Stimulated activated naive CD8-positive, alpha-beta T cell treated with anti-CD3 and anti-CD28 coated beads, Interleukin-15, Interleukin-2, amounts not matched to agents 100 U/mL and 50 U/mL, for 24 hours (primary cell): ENCODE results near the gene CD247.

Experiments
- ATAC-seq: fragments of 150-1000 bp; cut with Tn5 transposase; one replicate; pipeline ENCODE4 v1.10.0; 2021
- DNase-seq: peaks from one replicate; pipeline ENCODE4 v3.0.0; 2021

Gene CD247

DNA sequence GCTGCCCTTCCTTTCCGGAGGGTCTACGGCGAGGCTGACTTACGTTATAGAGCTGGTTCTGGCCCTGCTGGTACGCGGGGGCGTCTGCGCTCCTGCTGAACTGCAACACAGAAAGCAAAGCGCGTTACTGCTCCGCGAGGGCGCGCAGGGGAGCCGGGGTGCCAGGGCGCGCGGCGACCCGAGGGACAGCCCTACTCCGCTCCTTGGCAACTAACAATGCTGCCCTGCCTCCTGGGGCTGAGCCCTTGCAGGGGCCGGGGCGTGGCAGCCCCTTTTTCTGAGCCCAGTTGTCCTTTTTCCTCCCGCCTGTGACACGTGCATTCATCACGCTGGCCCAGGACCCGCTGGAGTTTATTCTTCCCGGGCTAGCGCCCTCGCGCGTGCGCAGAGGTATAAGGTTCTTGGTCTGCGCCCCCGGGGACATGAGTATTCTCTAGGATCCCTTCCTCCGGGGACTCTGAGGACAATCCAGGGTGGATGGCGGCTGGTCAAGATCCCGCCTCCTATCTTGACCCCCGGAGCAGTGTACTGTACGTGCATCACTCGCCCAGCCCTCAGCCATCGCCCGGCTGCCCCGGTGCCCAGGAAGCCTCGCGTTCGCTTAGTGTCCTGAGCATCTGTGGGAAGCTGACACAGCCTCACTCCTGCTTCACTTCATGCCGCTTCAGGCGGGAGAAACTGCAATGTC is 78.9 kb downstream of the CD247 start:
- peak; percentile 30 for ATAC-seq
- DNase-seq = no peak

DNA sequence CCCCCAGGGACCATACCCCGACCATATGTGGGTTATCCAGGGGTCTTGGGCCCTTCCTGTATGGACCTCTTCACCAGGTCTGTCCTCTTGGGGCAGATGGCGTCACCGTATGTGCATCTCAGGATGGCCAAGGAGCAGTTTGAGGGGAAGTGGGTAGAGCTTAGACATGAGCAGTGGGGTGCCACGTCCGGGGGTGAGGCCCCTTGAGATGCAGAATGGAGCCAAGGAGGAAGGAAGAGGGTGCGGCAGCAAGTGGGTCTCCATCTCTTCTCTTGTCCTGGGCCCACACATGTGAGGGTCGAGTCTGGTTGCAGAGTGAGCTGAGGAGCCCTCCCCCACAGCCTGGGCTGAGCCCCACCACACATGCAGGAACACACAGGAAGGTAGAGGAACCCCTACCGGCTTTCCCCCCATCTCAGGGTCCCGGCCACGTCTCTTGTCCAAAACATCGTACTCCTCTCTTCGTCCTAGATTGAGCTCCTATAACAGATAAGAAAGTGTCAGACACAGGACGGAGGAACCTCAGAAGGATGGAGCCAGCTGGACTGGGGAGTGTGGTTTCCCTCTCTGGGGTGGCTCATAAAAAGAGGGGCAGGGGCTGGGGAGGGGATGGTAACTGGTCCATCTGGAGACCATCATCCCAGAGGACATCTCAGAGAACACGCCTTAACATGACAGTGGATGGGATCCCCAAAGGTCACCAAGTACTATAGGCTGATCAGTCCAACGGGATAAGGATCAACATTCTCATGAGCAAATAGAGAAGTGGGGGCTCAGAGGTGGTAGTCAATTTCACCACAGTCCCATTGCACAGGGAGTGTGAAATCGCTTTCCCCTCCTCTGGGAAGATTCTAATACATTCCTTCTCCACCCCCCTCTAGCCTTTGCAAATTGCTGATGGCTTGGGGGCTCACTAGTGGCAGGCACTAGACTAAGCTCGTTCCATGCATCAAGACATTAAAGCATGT is 79.9 kb downstream of the CD247 start:
- ATAC-seq (no peak), DNase-seq (no peak)

DNA sequence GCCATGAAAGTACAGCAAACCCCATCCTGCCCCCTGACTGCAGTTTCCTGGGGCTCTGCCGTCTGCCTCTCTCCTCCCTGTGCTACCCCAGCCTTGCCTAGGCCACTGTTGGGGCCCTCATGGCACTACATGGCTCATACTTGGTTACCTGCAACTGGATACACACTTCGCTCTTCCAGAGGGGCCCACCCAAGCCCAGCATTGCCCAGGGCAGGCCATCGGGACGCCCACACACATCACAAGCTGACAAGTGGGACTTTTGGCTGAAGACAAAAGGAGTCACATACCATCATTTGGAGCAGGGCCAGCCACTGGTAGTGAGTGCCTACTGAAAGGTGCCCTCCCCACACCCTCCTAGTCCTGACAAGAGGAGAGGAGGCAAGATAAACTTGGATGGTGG is 82.8 kb downstream of the CD247 start:
- DNase-seq = no peak

DNA sequence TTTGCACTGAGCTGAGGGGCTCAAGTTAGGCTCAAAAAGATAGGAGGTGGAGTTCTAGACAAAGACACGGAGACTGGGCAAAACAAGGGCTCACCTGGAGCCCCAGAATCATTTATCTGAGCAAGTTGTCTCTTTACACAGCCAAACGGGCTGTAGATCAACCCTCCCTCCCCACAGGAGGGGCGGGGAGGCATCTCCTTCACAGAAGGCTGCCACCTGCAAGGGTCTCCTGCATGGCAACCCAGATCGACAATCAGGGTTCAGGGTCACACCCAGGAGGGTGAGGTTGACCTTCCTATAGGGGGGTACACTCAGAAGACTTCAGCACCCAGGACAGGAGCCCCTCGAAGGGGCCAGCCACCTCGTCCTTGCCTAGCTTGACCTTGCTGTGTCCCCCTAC is 84.0 kb downstream of the CD247 start:
- no peak for ATAC-seq
- no peak for DNase-seq

More for the DNA sequence above, 82.8 kb downstream of the CD247 start:
- no peak for ATAC-seq

DNA sequence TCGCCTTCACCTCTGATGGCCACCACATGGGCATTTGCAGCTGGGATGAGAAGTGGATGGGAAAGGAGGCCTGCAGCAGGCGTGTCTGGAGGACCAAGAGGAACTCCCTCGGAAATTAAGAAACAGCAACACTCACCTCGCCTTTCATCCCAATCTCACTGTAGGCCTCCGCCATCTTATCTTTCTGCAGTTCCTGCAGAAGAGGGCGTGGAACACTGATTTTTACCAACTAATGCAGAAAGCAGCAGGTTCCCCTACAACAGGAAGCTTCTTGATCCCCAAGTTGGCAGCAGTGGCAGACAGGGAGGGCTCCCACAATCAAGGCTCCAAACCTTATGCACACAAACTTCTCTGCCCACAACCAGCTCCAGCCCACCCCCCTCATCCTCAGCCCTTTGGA is 84.4 kb downstream of the CD247 start:
- no peak for DNase-seq
- ATAC-seq = no peak

DNA sequence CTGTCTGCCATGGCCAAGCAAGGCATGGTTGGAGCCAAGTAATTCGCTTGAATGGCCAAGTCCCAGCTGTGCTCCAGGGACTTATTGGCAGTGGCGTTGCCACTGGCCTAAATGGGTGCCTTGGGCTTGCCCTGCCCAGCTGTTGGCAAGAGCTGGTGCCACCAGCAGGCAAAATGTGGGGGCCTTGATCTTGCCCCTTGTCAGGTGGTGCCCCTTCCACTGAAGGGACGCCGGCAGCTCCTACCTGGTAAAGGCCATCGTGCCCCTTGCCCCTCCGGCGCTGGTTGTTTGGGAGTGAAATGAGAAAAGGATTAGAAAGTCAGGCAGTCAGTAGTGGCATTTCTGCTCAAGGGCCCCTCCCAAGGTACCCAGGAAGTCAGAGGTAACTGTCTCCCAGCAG is 85.5 kb downstream of the CD247 start:
- ATAC-seq = no peak
- no peak for DNase-seq

DNA sequence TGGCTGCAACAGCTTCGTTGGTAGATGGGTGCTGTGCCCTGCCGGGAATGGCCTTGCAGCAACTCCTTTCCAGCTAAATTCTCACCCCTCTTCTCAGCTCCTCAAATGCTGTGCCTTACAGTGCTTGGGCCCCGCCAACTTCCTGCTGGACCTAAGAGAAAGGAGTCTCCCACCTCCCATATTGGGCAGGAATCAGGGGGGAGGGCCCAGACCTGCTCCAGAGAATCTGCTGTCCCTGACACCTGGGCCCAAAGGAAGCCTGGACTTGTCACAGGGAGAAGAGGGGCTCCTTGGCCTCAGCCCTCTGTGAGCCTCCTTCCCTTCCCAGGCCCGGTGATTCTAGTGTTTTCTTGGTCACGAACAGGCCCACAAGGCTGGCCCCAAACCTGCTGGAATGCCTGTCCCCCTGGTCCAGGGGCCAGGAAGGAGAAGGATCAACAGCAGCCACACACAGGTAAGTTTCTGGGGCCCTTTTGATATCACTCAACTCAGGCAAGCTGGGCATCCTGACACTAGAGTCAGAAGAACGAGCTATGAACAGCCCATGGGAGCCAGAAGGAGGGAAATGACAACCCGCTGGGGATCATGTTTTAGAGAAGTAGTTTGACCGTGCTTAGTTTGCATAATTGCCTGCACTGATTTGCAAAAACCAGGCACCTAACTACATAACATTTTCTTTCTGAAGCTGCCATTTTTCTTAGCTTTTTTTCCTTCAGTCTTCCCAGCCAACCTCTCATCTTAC is 86.2 kb downstream of the CD247 start:
- DNase-seq = no peak
- ATAC-seq = no peak

DNA sequence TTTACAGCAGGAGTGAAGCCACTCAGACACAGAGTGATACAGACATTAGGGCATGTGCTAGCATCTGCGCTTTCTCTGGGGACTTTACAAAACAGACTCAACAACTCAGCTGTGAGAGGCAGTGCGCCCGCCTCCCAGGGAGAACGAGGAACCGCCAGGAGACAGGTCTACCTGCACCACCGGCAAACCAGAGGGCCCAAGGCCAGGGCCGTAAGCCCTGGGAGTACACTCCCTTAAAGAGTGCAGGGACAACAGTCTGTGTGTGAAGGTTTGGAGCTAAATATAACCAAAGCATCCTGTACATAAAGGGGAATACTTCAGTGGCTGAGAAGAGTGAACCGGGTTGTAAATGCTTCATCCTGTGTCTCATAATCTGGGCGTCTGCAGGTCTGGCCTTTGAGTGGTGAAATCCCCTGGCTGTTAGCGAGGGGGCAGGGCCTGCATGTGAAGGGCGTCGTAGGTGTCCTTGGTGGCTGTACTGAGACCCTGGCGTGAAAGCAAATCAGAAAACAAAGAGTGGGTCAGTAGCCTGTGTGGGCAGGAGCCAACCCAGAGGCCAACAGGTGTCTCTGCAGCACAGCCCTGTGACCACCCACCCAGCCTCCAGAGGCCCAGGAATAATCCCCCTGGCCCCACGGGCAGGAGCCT is 86.9 kb downstream of the CD247 start:
- DNase-seq (no peak), ATAC-seq (no peak)

DNA sequence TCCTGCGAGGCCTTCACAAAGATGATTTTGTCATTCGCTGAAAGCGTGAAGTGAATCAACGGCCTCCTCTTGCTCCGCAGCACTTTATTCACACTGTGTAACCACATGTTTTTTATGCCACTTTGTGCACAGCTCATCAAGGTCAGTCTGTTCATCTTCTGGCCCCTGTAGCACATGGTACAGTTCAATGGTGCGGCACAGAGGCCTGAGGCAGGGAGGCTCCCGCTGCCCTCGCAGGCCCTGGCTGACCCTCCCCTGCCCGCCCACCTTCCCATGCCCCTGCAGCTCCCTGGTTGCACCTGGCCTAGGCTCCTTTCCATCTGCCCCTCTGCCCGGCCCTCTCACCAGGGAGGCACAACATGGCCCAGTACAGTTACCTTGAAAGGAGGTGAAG is 87.5 kb downstream of the CD247 start:
- DNase-seq = no peak
- ATAC-seq = no peak

DNA sequence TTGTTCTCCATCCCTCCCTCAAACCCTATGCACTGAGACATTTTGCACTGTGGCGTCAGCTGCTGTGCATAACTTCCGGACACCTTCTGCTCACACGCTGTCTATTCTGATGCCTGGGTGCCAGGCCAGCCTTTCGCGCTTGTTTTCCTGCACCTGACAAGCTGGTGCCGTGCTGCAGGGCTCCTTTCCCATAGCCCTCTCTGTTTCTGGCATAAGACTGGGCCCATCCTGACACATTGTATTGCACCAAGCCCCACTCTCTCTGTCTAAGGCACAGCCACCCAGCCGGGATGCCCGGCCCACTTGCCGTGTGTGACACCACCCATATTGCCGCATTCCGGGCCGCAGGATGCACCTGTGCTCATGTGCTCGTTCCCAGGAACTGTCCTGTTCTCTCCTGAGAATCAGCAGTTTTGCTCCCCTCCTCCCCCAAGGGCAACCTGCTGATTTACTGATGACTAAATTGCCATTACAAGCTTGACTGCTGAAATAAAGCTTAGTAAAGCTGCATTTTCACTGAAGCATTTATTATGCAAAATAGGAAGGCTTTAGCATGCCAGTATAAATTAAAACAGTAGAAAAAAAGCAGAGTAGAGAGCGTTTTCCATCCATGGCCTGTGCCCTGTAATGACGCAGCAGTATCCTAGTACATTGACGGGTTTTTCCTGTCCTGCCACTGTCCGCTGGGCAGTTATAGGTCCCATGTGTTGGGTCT is 88.0 kb downstream of the CD247 start:
- ATAC-seq = no peak
- DNase-seq = no peak

DNA sequence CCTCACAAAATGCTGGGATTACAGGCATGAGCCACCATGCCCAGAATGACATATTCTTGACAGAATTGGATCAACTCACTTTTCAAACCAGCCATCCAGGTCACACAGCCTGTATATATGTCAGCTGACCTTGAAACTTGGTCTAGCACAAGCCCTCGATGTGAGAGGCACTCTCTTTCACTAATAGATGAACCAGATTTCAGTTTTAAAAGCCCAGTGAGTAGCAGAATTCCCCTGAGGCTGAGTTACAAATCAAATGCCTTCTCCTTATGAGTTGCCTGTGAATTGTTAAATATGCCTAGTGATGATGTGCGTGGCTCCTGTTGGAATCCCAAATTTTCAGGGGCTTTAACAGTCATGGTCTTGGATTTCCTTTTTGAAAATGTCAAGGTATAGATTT is 88.7 kb downstream of the CD247 start:
- DNase-seq (no peak), ATAC-seq (no peak)

DNA sequence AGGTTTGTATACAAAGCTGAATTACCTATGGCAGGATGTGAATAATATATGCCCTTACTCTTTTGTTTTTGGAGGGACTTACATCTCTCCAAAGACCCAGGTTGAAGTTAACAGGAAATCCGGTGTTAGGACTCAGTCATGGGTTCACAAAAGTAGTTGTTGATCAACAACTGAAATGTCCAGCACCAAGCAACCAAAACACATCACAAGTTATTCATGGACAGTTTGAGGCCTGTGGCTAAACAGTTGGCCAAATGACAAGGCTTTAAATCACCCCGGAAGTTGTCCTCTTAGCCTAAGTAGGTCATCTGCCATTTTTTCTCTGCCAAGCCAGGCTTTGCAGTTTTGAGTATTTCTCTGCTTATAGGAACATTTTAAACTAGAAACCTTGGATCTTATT is 89.9 kb downstream of the CD247 start:
- DNase-seq = no peak

DNA sequence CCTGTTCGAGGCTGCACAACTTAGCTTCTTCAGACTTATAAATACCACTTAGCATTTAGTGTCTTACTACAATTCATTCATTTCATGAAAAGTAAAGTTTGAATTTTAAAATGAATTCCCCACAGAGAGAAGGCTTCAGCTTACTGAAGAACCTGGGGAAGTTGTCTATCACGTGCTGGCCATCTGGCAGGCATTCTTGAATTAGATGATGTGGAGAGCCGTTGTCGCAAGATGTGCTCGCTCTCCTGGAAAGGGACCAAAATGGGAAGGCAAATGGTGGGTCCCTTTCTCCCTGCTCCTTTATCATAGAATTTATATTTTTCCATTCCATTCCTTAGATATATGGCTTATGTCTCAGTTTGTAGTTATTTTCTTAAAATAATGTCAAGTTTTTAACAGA is 90.5 kb downstream of the CD247 start:
- no peak for ATAC-seq
- no peak for DNase-seq

More for the DNA sequence above, 89.9 kb downstream of the CD247 start:
- ATAC-seq = no peak

DNA sequence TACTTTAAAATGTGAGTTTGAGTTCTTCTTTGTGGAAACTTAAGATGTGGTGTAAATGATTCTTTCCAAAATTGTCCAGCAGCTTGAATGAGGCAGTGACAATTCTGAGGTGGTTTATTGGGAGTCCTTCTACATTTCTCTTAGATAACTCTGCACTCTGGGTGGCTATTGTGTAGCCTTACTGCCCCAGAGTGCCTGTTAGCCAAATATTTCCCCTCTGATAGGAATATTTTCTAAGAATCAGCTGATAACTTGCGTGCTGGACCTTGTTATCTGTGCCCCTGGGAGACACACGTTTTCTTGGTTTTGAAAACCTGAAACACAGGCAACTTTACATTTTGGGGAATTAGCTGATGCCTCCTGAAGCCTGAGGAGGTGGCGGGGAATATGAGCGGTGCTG is 91.6 kb downstream of the CD247 start:
- no peak for DNase-seq
- ATAC-seq = no peak

DNA sequence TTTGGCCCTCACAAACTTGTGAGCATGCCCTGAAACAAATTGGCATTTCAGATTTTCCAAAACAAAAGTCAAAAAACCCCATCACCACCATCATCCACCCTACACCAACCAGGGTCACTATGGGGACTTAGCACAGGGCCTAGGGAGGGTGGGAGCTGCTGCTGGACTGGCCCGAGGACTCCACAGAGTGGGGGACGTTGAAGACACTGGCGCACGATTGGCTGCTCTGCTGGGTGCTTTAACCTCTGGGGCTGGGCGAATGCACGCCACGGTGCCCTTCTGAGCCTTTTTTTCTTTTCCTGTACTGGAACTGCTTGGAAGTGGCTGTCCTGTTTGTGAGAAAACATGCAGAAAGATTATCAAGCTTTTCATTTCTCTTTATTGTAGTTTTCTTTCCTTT is 92.8 kb downstream of the CD247 start:
- DNase-seq (no peak), ATAC-seq (no peak)

DNA sequence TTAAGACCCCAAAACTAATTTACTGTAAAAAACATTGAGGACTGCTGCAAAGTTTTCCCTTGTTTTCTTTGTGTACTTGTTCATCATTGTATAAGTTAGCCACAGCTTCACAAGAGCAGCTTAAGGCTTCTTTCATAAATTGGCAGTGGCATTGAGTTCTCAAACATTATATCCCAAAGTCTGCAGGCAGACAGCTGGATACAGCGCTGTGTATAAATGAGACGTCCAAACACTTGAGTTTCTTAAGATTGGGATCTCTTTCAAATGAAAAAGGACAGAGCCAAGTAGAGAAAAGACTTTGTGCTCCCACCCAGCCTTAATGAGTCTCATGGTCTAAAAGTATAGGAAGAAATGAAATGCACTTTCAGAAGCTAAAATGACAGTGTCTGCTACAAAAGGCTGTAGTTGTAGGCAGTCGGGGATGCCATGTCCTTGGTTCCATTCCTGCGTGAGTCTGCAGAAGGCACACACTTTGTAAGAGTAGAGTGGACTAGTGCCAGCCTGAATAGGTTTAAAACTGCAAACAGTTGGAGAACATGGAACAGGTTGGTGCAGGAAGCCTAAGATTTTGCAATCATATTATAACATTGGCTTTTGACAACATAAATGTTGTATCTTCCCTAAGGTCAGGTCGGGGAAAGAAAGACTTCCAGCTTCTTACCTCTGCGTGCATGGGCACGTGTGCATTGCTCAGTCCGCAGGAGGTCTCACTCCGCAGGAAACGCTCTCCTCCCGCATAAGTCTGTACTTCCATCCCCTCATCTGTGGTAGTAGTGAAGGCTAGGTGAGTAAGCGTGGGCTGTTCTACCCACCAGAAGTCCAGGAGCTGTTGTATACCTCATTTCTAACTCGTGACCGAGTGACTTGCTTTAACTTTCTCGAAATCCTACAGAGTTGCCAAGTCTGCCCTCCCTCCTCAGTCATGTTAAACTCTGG is 94.4 kb downstream of the CD247 start:
- DNase-seq = no peak
- ATAC-seq = no peak

DNA sequence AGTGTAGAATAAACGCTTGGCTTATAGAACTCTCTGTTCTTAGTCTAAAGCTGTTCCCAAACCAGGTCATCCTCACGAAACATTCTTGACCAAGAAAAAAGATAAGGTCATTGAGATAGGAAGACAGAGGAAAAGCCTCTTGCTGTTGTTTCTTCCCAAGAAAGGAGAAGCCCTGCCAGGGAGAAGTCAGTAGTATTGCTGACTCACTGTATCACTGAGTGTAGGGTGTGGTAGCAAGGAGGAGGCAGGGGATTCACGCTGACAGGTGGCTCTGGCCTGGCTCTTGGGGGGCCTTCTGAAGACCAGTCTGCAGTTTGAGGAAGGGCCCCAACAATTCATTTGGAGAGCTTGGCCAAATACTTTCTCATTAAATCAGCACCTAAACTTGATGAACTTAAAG is 97.8 kb downstream of the CD247 start:
- ATAC-seq (no peak), DNase-seq (no peak)

DNA sequence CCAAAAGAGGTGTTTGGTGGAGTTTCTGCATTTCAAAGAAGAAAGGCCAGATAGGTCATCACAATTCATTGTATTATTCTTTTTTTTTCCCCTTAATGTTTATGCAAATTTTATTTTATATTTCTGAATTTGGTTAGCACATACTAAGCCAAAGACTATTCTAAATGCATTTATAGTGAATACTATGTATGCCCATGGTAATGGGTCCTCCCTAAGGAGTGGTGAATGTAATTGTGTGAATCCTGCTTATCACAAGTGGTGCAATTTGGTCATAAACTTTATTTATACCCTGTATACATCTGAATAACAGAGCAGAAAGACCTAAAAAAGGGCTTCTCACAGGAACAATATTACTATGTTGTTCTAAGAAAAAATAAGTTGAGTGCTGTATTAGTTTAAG is 99.1 kb downstream of the CD247 start:
- no peak for ATAC-seq
- DNase-seq = no peak

DNA sequence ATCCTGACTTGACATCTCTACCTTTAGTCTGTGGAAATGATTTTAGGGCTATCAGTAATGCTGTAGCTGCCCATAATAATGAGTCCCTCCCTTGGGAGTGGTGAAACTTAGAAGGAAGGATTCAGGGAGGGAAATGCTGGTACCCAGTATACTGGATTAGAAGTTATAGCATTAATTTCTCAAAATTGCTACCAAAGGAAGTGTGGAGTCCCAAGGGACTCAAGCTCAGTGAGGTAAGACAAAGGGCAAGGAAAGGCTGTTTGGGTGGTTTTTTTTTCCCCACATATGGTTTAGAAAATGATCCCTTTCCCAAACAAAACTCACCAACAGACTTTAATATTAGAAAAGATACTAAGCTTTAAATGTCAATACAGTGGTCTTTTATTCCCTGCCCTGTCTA is 99.9 kb downstream of the CD247 start:
- DNase-seq (no peak), ATAC-seq (no peak)

DNA sequence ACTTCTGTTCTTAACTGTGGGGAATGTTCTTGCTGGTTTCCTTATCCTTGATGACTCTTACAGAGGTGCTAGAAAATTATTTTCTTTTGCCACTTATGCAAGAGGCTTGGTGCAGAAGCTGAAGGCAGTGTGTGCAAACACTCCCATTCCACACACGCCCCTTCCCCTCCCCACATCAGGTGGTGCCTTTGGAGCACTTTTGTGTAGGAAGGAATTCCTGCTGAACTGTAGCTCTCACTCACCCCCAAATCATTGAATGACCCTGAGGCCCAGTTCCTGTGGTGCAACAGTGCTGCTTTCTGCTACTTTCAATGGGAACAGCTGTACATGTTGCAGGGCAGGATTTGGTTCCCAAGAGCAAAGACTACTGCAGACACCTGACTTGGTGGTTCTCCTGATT is 101.8 kb downstream of the CD247 start:
- DNase-seq (no peak), ATAC-seq (no peak)

DNA sequence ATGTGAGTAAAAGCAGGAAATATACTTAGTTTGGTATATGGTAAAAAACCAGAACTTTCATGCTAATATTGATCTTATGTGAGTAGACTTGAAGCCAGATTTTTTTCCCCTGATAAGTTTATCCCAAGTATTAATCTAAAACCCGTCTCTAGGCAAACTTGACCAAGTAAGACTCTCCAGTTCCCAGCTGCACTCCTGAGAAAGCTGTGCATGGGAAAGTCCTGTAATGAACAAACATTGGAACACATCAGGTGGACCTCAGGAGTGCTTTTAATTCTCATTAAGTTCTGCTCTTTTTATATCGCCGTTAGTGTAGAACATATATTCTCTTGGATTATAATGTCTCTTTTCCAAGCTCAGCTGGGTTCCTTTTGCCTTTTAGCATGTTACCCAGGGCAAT is 105.0 kb downstream of the CD247 start:
- DNase-seq = no peak
- ATAC-seq = no peak
